Mesenchymal stem cell (in vitro differentiated cells and primary cell): ENCODE measurements around the gene PLA2G2E. TPM values are rescaled to one million over a fixed set of nuclear protein-coding genes. Genes with fewer than 3 reads are reported as not detected.

Source experiments
- DNase-seq: peaks from one replicate; pipeline ENCODE4 v3.0.0-alpha.2; 2013
- H2AFZ ChIP-seq: one replicate; pipeline ENCODE4 v1.6.1; 2013; ENCODE audit warnings: low read depth, mild to moderate bottlenecking, control low read depth, inconsistent platforms, low read length, moderate library complexity
- H2AK5ac ChIP-seq: 2 replicates; pipeline ENCODE4 v1.6.1; 2013; ENCODE audit warnings: low read length, moderate library complexity, mild to moderate bottlenecking, inconsistent platforms; ENCODE audit not compliant: severe bottlenecking
- H2BK120ac ChIP-seq: one replicate; pipeline ENCODE4 v1.6.1; 2013; ENCODE audit warnings: low read depth, mild to moderate bottlenecking, inconsistent platforms, low read length, moderate library complexity
- H2BK12ac ChIP-seq, 2 experiments: one replicate each; pipeline ENCODE4 v1.6.1; 2013; ENCODE audit warnings: inconsistent platforms in 2 of 2, low read length in 2 of 2, mild to moderate bottlenecking in 2 of 2, moderate library complexity in 2 of 2, control low read depth in 1 of 2
- H2BK15ac ChIP-seq: one replicate; pipeline ENCODE4 v1.6.1; 2013; ENCODE audit warnings: mild to moderate bottlenecking, low read depth, inconsistent platforms; ENCODE audit not compliant: poor library complexity, severe bottlenecking
- H2BK5ac ChIP-seq: 2 replicates; pipeline ENCODE4 v1.6.1; 2013; ENCODE audit warnings: low read depth, mild to moderate bottlenecking, low read length, control low read depth, inconsistent platforms; ENCODE audit not compliant: poor library complexity, severe bottlenecking
- H3K14ac ChIP-seq, 2 experiments: one replicate each; pipeline ENCODE4 v1.6.1; 2013; ENCODE audit warnings: inconsistent platforms in 2 of 2, low read length in 2 of 2, control low read depth in 1 of 2, mild to moderate bottlenecking in 1 of 2, moderate library complexity in 1 of 2
- H3K18ac ChIP-seq, 2 experiments: one replicate each; pipeline ENCODE4 v1.6.1; 2013; ENCODE audit warnings: inconsistent platforms in 2 of 2, low read length in 2 of 2, control low read depth in 1 of 2, low read depth in 1 of 2, mild to moderate bottlenecking in 1 of 2
- H3K23ac ChIP-seq, 2 experiments: one replicate each; pipeline ENCODE4 v1.6.1; 2013; ENCODE audit warnings: inconsistent platforms in 2 of 2, low read length in 2 of 2, mild to moderate bottlenecking in 2 of 2, moderate library complexity in 2 of 2, control low read depth in 1 of 2
- H3K27ac ChIP-seq: 2 replicates; pipeline ENCODE4 v1.5.1; 2013; ENCODE audit warnings: mild to moderate bottlenecking, moderate library complexity, low read length, control low read depth, inconsistent platforms; ENCODE audit not compliant: poor library complexity, severe bottlenecking
- H3K27me3 ChIP-seq, 2 experiments: 2 replicates each; pipeline versions ENCODE4 v1.6.1 to v1.7.0; 2013; ENCODE audit warnings: low read length in 2 of 2, mild to moderate bottlenecking in 2 of 2, moderate library complexity in 2 of 2, control low read depth in 1 of 2, inconsistent platforms in 1 of 2; ENCODE audit not compliant: control insufficient read depth in 1 of 2, insufficient read depth in 1 of 2
- H3K36me3 ChIP-seq, 2 experiments: 2 replicates each; pipeline versions ENCODE4 v1.6.1 to v1.7.0; 2013; ENCODE audit warnings: low read length in 2 of 2, control low read depth in 1 of 2, inconsistent platforms in 1 of 2, low read depth in 1 of 2, mild to moderate bottlenecking in 1 of 2; ENCODE audit not compliant: insufficient read depth in 2 of 2, control insufficient read depth in 1 of 2
- H3K4ac ChIP-seq, 2 experiments: one replicate each; pipeline ENCODE4 v1.6.1; 2013; ENCODE audit warnings: inconsistent platforms in 2 of 2, low read length in 2 of 2, mild to moderate bottlenecking in 2 of 2, moderate library complexity in 2 of 2, control low read depth in 1 of 2, low read depth in 1 of 2
- H3K4me1 ChIP-seq: 2 replicates; pipeline ENCODE4 v1.6.1; 2013; ENCODE audit warnings: low read depth, low read length, control low read depth; ENCODE audit not compliant: control insufficient read depth, insufficient read depth
- H3K4me2 ChIP-seq: 2 replicates; pipeline ENCODE4 v1.6.1; 2013; ENCODE audit warnings: low read length, mild to moderate bottlenecking, inconsistent platforms; ENCODE audit not compliant: poor library complexity, severe bottlenecking
- H3K4me3 ChIP-seq, 2 experiments: 2 replicates each; pipeline versions ENCODE4 v1.5.1 to v1.7.0; 2013; ENCODE audit warnings: low read length in 2 of 2, mild to moderate bottlenecking in 2 of 2, control low read depth in 1 of 2, low read depth in 1 of 2; ENCODE audit not compliant: insufficient read depth in 1 of 2
- H3K79me1 ChIP-seq: replicated peaks from 2 replicates; pipeline ENCODE4 v1.6.1; 2013; ENCODE audit warnings: mild to moderate bottlenecking, control low read depth, low read length, inconsistent platforms; ENCODE audit not compliant: poor library complexity, severe bottlenecking
- H3K9ac ChIP-seq: 2 replicates; pipeline ENCODE4 v1.7.0; 2013; ENCODE audit warnings: mild to moderate bottlenecking, low read length, moderate library complexity
- H3K9me3 ChIP-seq: 2 replicates; pipeline ENCODE4 v1.7.0; 2013; ENCODE audit warnings: mild to moderate bottlenecking, low read length; ENCODE audit not compliant: control insufficient read depth
- H4K8ac ChIP-seq: one replicate; pipeline ENCODE4 v1.6.1; 2013; ENCODE audit warnings: inconsistent platforms, mild to moderate bottlenecking, low read length, moderate library complexity
- H4K91ac ChIP-seq: one replicate; pipeline ENCODE4 v1.6.1; 2013; ENCODE audit warnings: mild to moderate bottlenecking, low read length, inconsistent platforms
- WGBS: methylation state at CpG from one replicate; pipeline ENCODE4 v1.1.7; 2013; ENCODE audit warnings: mixed read lengths; 5-methylcytosine and 5-hydroxymethylcytosine counted together
- polyA plus RNA-seq, 2 experiments: library from polyadenylated mRNA; stranded (reverse); fragments of 200-250 nt; gene quantifications; one replicate each; pipeline ENCODE4 v1.2.3, GENCODE V29; 2013

The PLA2G2E gene
- polyA plus RNA-seq (2013, experiment 1 of 2) = not detected
- not detected for polyA plus RNA-seq (2013, experiment 2 of 2)

- Histone ChIP-seq H2BK12ac (no peak within 1 kb of the TSS), H3K9ac (no peak within 1 kb of the TSS), H3K14ac (no peak within 1 kb of the TSS)
These were observed at the start of gene PLA2G2E for GRCh38 chr1:19923137-19923952. Gene PLA2G2E, minus strand, starts transcription at chr1:19923617. Its CDS starts 58 bp downstream, at chr1:19923559.

DNA sequence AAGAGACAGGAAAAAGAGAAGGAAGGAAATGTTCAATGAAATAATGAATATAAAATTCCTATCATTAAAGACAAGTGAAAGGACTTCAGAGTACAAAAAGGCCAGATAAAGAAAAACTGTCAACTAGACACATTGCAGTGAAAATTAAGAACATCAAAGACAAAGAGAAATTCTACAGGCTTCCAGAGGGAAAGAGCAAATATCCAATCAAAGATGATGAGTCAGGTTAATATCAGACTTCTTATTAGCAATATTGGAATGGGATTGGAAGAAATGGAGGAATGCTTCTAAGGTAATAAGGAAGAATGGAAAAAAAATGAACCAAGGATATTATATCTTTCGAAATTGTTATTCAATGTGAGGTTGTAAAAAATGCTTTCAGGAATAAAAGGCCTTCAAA lies 48.2 kb upstream of the PLA2G2E start:
- H3K9ac ChIP-seq = no peak overlapping the region
- no peak overlapping the region for H3K23ac ChIP-seq
- no CpG with 5 or more reads among the region's 1 CpG for WGBS

More at GRCh38 chr1:19923137-19923952, at the start of gene PLA2G2E:
- H4K91ac ChIP-seq = peak within 1 kb of the TSS; percentile 56
- no peak within 1 kb of the TSS for H2BK5ac ChIP-seq
- H3K9me3 ChIP-seq = no peaks in the 10 kb centered on the region
- no peak within 1 kb of the TSS for H3K23ac ChIP-seq
- no peak within 1 kb of the TSS for H2AK5ac ChIP-seq
- H3K4me3 ChIP-seq = no peak within 1 kb of the TSS
- no peak within 1 kb of the TSS for H3K4me2 ChIP-seq
- H4K8ac ChIP-seq = no peak within 1 kb of the TSS
- H3K4me1 ChIP-seq = peaks cover 1% of the 10 kb centered on the region
- H3K27me3 ChIP-seq = peaks cover 8 to 12% of the 10 kb centered on the region in 2 experiments
- WGBS = 80% methylated on average over 13 of the region's 14 CpGs
- H2AFZ ChIP-seq = no peak within 1 kb of the TSS
- no peak within 1 kb of the TSS for H3K18ac ChIP-seq
- no peak within 1 kb of the TSS for H2BK120ac ChIP-seq
- H3K36me3 ChIP-seq = no peaks in the 10 kb centered on the region
- no peak within 1 kb of the TSS for H2BK15ac ChIP-seq
- no peak for DNase-seq
- H3K79me1 ChIP-seq = no peaks in the 10 kb centered on the region
- H3K4ac ChIP-seq = no peak within 1 kb of the TSS
- H3K27ac ChIP-seq = no peak within 1 kb of the TSS

DNA sequence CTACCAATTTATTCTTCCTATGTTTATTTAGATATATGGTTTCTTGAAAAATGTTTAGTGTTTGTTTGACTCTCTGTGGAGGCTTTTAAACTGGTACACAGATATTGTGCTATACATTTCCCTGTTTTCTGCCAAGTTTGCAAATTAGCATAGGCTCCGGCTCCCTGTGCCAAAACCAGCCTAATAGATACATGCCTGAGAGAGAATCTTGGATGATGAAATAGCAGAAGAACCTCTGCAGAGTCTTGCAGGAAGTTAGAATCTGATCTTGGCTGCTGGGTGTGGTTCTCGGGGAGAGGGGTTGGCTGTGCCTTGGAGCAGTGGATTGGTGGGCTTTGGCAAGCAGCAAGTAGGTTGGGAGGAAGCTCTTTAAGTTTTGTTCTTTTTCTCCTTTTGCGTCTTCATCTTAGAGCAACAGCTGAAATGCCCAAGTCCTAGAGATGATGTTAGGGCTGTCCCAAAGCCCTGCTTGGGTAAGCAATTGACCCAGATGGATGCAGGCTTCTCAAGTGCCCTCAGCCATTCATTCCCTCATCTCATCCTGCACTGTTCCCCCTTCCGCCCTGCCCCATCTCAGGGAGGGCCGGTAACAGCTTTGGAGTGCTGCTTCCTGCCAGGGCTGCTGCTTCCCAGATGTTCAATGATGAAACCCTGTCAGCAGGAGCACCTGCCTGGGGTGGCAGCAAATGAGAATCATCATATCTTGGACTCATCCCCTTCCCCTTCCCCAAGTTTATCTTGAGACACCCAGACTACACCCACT lies 46.7 kb upstream of the PLA2G2E start:
- H3K4ac ChIP-seq = no peak overlapping the region
- H3K18ac ChIP-seq = no peak overlapping the region
- H2AFZ ChIP-seq = no peak overlapping the region
- no peak overlapping the region for H3K4me3 ChIP-seq
- no peak overlapping the region for H2BK120ac ChIP-seq
- WGBS = 86% methylated on average over 5 of the region's 5 CpGs
- H3K27me3 ChIP-seq = peaks cover 0 to 14% of the 10 kb centered on the region in 2 experiments
- H3K4me2 ChIP-seq = no peak overlapping the region
- H3K79me1 ChIP-seq = no peaks in the 10 kb centered on the region
- no peak overlapping the region for H2BK15ac ChIP-seq
- no peak overlapping the region for H4K8ac ChIP-seq
- H3K14ac ChIP-seq = no peak overlapping the region
- no peaks in the 10 kb centered on the region for H3K36me3 ChIP-seq
- no peak overlapping the region for H4K91ac ChIP-seq
- no peaks in the 10 kb centered on the region for H3K9me3 ChIP-seq
- H2BK5ac ChIP-seq = no peak overlapping the region
- DNase-seq = no peak
- no peak overlapping the region for H2AK5ac ChIP-seq
- no peak overlapping the region for H3K23ac ChIP-seq
- no peak overlapping the region for H3K27ac ChIP-seq
- no peak overlapping the region for H2BK12ac ChIP-seq
- H3K4me1 ChIP-seq = no peaks in the 10 kb centered on the region
- no peak overlapping the region for H3K9ac ChIP-seq

More for the DNA sequence above, 48.2 kb upstream of the PLA2G2E start:
- H3K79me1 ChIP-seq = no peaks in the 10 kb centered on the region
- H4K8ac ChIP-seq = no peak overlapping the region
- H3K27me3 ChIP-seq = peaks cover 10 to 14% of the 10 kb centered on the region in 2 experiments
- H2BK12ac ChIP-seq = no peak overlapping the region
- no peaks in the 10 kb centered on the region for H3K4me1 ChIP-seq
- no peak overlapping the region for H2AK5ac ChIP-seq
- H3K9me3 ChIP-seq = no peaks in the 10 kb centered on the region
- no peak overlapping the region for H2BK15ac ChIP-seq
- no peak overlapping the region for H2AFZ ChIP-seq
- H3K36me3 ChIP-seq = no peaks in the 10 kb centered on the region
- no peak for DNase-seq
- no peak overlapping the region for H3K4me3 ChIP-seq
- H3K4me2 ChIP-seq = no peak overlapping the region
- no peak overlapping the region for H2BK120ac ChIP-seq
- H3K27ac ChIP-seq = no peak overlapping the region
- H3K4ac ChIP-seq = no peak overlapping the region
- H4K91ac ChIP-seq = no peak overlapping the region
- no peak overlapping the region for H3K14ac ChIP-seq
- H3K18ac ChIP-seq = no peak overlapping the region
- H2BK5ac ChIP-seq = no peak overlapping the region

- Histone ChIP-seq H4K8ac (no peak overlapping the region), H3K27ac (no peak overlapping the region), H2AFZ (no peak overlapping the region), H3K9ac (no peak overlapping the region), H4K91ac (no peak overlapping the region), H2BK120ac (no peak overlapping the region), H3K14ac (no peak overlapping the region), H2BK5ac (no peak overlapping the region), H2AK5ac (no peak overlapping the region), H3K18ac (no peak overlapping the region), H3K79me1 (no peaks in the 10 kb centered on the region), H3K36me3 (no peaks in the 10 kb centered on the region), H3K4me1 (no peaks in the 10 kb centered on the region), H2BK12ac (no peak overlapping the region), H3K4me2 (no peak overlapping the region), H3K4ac (no peak overlapping the region), H3K27me3 (peaks cover 0 to 30% of the 10 kb centered on the region in 2 experiments), H3K23ac (no peak overlapping the region), H2BK15ac (no peak overlapping the region), H3K9me3 (peaks cover 10% of the 10 kb centered on the region), H3K4me3 (no peak overlapping the region)
- 72% methylated on average over 9 of the region's 9 CpGs for WGBS
- DNase-seq = no peak
These were observed 44.4 kb upstream of the PLA2G2E start for GRCh38 chr1:19967808-19968207.
